Measurements from ENCODE around the gene TMEM214. TPM values are rescaled to one million over a fixed set of nuclear protein-coding genes. Genes with fewer than 3 reads are reported as not detected.

Gene TMEM214
- total RNA-seq, 1 donor, result 71.6 TPM

- no peak for DNase-seq (ENCODE audit: low read depth)
- TF ChIP-seq, protein P1, sequence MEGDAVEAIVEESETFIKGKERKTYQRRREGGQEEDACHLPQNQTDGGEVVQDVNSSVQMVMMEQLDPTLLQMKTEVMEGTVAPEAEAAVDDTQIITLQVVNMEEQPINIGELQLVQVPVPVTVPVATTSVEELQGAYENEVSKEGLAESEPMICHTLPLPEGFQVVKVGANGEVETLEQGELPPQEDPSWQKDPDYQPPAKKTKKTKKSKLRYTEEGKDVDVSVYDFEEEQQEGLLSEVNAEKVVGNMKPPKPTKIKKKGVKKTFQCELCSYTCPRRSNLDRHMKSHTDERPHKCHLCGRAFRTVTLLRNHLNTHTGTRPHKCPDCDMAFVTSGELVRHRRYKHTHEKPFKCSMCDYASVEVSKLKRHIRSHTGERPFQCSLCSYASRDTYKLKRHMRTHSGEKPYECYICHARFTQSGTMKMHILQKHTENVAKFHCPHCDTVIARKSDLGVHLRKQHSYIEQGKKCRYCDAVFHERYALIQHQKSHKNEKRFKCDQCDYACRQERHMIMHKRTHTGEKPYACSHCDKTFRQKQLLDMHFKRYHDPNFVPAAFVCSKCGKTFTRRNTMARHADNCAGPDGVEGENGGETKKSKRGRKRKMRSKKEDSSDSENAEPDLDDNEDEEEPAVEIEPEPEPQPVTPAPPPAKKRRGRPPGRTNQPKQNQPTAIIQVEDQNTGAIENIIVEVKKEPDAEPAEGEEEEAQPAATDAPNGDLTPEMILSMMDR (IDR thresholded peaks at IDR 0.05; ENCODE audit: insufficient read depth, low read length), result no peak
- H3K4me3 ChIP-seq (ENCODE audit: low read depth, low read length), result no peak overlapping the region
These were observed 32.4 kb downstream of the TMEM214 start for GRCh38 chr2:27065128-27065527.

DNA sequence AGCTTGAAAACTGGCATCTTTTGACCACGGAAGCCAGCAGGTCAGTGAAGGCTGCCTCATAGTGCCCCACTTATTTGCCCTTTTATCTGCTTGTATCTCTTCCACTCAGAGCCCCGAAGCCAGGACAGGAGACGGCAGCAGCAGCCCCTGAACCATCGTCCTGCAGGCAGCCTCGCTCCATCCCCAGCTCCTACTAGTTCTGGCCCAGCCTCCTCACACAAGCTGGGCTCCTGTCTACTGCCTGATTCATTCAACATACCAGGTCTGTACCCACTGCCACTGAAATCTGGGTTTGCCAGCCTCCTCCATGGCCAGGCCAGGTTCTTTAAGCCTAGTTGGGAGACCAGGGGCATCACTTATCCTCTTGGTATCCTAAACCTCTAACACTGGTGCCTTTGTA, 34.6 kb downstream of the TMEM214 start:
- no peak overlapping the region for H3K4me3 ChIP-seq (ENCODE audit: low read depth, low read length)
- DNase-seq (ENCODE audit: low read depth), result no peak
- TF ChIP-seq, protein P1 (IDR thresholded peaks at IDR 0.05; ENCODE audit: insufficient read depth, low read length), result no peak

- TF ChIP-seq, protein P1 (IDR thresholded peaks at IDR 0.05; ENCODE audit: insufficient read depth, low read length), result no peak
- no peak for DNase-seq (ENCODE audit: low read depth)
- peak overlapping the region; percentile 28 for H3K4me3 ChIP-seq (ENCODE audit: low read depth, low read length)
These were observed 36.7 kb downstream of the TMEM214 start for GRCh38 chr2:27069436-27069835.

GRCh38 chr2:27069961-27070618, 37.3 kb downstream of the TMEM214 start:
- no peak for DNase-seq (ENCODE audit: low read depth)
- H3K4me3 ChIP-seq (ENCODE audit: low read depth, low read length), result peak overlapping the region; percentile 98
- TF ChIP-seq, protein P1 (IDR thresholded peaks at IDR 0.05; ENCODE audit: insufficient read depth, low read length), result no peak

- H3K4me3 ChIP-seq (ENCODE audit: low read depth, low read length), result peak overlapping the region; percentile 98
- TF ChIP-seq, protein P1 (IDR thresholded peaks at IDR 0.05; ENCODE audit: insufficient read depth, low read length), result no peak
- DNase-seq (ENCODE audit: low read depth), result no peak
These were observed 38.0 kb downstream of the TMEM214 start for GRCh38 chr2:27070653-27071276.

DNA sequence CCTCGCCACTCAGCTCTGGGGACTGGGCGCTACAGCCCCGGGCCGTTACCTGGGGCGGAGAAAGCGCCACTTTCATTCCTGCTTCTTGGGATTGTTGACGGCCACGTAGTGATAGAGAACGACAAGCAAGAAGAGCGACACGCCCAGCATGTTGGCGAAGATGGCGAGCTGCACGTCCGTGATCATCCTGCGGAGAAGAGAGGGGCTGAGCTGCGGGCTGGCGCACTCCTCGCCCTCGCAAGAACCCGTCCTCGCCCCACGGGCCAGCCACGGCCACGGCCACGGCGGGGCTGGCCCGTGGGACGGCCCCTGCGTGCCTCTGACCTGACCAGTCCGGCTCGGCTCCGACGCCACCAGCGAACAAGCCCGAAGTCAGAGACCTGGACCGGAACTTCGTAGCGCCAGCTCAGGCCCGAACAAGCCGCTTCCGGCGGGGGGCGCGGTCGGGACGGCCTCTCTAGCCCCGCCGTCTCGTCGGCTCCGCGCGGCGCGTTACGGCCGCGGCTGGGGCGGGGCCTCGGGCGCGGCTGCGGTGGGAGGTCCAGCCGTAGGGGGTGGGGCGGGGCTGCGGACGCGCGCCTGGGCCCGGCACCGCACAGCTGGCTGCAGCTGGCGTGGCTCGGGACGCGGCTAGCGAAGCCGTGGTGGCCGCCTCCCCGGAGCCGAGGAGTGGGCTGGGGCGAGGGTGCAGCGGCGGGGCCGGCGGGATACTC, 38.7 kb downstream of the TMEM214 start, which contains the start of gene OST4:
Gene OST4, minus strand, starts transcription at position 378 of the 713 bp plus-strand sequence.
- TF ChIP-seq, protein P1 (IDR thresholded peaks at IDR 0.05; ENCODE audit: insufficient read depth, low read length), result no peak
- H3K4me3 ChIP-seq (ENCODE audit: low read depth, low read length), result peak within 1 kb of the TSS; percentile 98
- peak; percentile 90 for DNase-seq (ENCODE audit: low read depth)

All from fibroblast of the aortic adventitia (primary cell).